SIG-M5 treated with dmso at 0.1 percent for 504 hours (cell line): ENCODE measurements around the gene TCF4.

Source experiments
- DNase-seq: peaks from one replicate; lab custom pipeline; 2025; ENCODE audit not compliant: unreplicated experiment; lab: John Stamatoyannopoulos, UW

Gene TCF4

GRCh38 chr18:55219823-55220222, 368.2 kb downstream of the TCF4 start:
- DNase-seq, result no peak

- no peak for DNase-seq
Measured at GRCh38 chr18:55219059-55219458, 368.9 kb downstream of the TCF4 start.

DNA sequence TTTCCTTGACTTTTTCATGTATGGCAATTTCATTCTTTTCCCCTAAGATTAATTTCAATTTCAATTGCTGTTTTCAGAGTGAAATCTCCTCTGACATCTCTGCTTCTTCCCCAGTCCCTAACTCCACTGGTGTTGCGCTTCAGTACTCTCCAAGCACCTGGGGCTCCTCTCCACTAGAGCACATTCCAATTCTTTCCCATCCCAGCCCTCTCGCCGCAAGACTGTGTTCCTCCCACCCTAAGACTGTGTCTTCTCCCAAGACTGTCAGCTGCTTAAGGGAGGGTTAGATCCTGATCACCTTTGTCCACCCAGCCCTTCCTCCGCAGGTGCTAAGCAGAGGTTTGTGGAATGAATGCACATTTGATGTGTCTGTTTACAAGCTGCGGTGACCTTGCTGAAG, 373.0 kb downstream of the TCF4 start:
- no peak for DNase-seq

DNA sequence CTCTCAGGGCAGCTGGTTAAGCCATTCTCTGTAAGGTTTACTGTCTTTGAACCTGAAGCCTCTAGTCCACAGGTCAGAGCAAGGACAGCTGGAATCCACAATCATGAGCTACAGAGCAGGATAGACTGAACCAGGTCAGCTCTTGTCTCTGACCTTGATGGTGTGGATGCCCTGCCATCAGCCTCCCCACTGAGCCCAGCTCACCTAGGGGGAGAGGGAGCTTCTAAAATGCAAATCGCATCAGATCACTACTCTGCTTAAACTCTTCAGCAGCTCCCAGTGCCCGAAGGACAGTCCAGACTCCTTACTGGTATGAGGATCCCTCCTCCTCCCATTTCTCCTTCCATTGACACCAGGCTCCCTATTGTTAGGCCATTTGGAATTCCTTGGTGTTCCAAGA, 373.5 kb downstream of the TCF4 start:
- no peak for DNase-seq

DNA sequence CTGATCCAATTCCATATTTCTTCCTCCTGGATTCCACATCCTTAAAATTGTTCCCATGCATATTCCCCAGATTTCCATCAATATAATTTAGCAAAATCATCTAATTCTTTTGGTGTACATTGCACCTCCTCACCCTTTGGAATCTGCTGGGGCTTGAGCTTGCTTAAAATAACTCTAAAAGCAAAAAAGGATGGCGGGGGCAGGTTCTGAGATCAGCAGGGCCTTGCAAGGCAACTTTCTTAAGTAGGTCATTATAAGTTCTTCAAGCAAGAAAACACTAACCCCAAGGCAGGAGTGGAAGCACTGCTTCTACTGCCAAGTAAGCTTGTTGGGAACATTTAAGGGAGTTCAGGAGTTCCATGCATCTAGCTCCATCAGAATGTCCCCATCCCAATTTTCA, 374.4 kb downstream of the TCF4 start:
- DNase-seq, result no peak

DNA sequence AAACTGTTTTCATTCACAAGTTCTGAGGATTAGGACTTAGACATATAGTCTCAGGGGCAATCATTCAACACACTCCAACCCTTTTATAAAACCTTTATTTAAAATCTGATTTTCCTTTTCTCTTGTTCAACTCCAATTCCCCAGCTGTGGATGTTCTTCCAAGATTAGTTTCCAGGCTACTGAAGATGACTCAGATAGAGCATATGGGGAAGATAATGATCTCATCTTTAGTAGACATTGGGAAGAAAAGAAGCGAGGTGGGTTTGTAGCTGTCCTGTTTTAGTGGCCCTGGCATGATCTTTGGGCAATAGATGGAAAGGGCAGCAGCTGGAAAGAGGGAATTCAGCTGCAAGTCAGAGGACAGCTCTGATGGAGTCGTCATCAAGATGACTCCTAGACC, 381.1 kb downstream of the TCF4 start:
- DNase-seq, result no peak

DNA sequence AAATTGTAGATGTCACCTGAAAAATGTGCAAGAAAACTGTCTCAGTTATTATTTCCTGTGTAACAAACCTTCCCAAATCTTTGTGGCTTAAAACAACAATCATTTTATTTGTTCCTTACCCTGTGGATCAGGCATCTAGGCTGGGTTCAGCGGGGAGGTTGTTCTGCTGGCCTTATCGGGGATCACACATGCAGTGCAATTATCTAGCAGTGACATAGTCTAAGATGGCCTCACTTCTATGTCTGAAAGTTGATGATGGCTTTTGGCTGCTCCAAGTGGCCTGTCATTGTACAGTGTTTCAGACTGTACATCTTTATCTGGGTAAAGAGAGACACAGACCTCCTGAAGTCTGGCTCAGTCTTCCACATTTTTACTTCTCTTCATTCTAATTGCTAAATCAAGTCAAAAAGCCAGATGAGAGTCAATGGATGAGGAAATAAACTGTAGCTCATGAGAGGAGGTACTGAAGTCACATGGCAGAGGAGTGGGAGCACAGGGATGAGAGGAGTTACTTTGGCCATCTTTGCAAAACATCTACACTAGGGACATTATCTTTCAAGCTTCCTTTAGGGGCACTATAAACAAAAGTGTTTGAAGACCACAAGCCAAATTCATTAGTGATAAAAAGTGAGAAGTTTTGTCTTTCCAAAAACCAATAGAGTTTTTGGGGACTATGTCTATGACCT, 385.6 kb downstream of the TCF4 start:
- no peak for DNase-seq

GRCh38 chr18:55199291-55199963, 388.6 kb downstream of the TCF4 start:
- no peak for DNase-seq

GRCh38 chr18:55195863-55196262, 392.1 kb downstream of the TCF4 start:
- DNase-seq, result no peak

GRCh38 chr18:55189972-55190371, 398.0 kb downstream of the TCF4 start:
- no peak for DNase-seq

GRCh38 chr18:55186588-55186987, 401.4 kb downstream of the TCF4 start:
- no peak for DNase-seq

DNA sequence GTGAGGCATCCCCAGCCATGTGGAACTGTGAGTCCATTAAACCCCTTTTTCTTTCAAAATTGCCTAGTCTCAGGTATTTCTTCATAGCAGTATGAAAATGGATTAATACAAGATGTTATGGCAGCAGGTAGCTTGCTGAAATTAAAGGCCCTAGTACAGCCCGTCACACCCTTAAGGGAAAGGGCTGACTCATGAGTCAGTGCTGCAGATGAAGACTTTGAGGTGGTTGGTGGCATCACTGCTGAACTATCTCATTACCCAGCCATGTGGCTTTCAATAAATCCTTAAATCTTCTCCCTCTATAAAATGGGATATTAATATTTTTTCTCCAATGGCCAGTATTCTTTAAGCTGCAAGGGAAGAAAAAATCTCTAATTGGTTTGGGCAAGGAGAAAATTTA, 402.6 kb downstream of the TCF4 start:
- DNase-seq, result no peak

- DNase-seq, result no peak
Measured at GRCh38 chr18:55179835-55180234, 408.2 kb downstream of the TCF4 start.

- DNase-seq, result no peak
Measured at GRCh38 chr18:55179425-55179824, 408.6 kb downstream of the TCF4 start.

GRCh38 chr18:55173291-55173690, 414.7 kb downstream of the TCF4 start:
- DNase-seq, result no peak
